ENCODE results near the gene MCOLN2. TPM values are rescaled to one million over a fixed set of nuclear protein-coding genes. Genes with fewer than 3 reads are reported as not detected.

MCOLN2 gene
- total and polyA plus RNA-seq, 2 of the 13 experiments (the other 11 are each of a cell fraction or from before 2014, with no cell fraction given), result not detected

- ATAC-seq (no peak), DNase-seq (ENCODE audit: low spot score) (no peak), FAIRE-seq (no peak)
- ChIA-PET POLR2A (no interaction called here), CTCF (ENCODE audit: low intra/inter-chr PET ratio, low total read pairs) (no interaction called here)
- Histone ChIP-seq H3K4me1 (ENCODE audit: insufficient read depth, low read length) (no peaks in the 10 kb centered on the region), H3K27ac (ENCODE audit: extremely low read length, insufficient read depth, low read length) (no peak overlapping the region), H3K27me3 (ENCODE audit: control insufficient read depth in 1 of 2, insufficient read depth in 2 of 2, low read length in 2 of 2) (peaks cover 0 to 17% of the 10 kb centered on the region in 2 experiments; a peak in 4 of 5 replicates), H2AFZ (ENCODE audit: low read length) (no peak overlapping the region), H3K79me2 (ENCODE audit: insufficient read depth, low read length) (no peaks in the 10 kb centered on the region), H3K9ac (ENCODE audit: insufficient read depth, low read depth, low read length) (no peak overlapping the region), H3K4me3 (replicated peaks in 1 of 3; ENCODE audit: insufficient read depth in 1 of 3, low read depth in 2 of 3, low read length in 3 of 3) (no peak overlapping the region), H3K9me3 (ENCODE audit: low read length) (no peaks in the 10 kb centered on the region), H3K4me2 (ENCODE audit: low read depth, low read length) (no peak overlapping the region), H3K36me3 (replicated peaks in 1 of 2; ENCODE audit: control insufficient read depth in 1 of 2, insufficient read depth in 2 of 2, low read length in 2 of 2) (no peaks in the 10 kb centered on the region), H4K20me1 (ENCODE audit: insufficient read depth, low read length) (no peaks in the 10 kb centered on the region)
- TF ChIP-seq TAF1 (CRISPR knock-in tag; IDR thresholded peaks at IDR 0.05) (no peak), ZNF564 (CRISPR knock-in tag; IDR thresholded peaks at IDR 0.05) (no peak)
- intact Hi-C loops (cut with micrococcal nuclease; ENCODE audit: unreplicated experiment) (no loop called here), in situ Hi-C loops (cut with HindIII; ENCODE audit: extremely low pct_ligation_motif_present, low pct_unique_long_range_greater_than_20kb) (no loop called here)
- BruUV-seq (replicated peaks), result no TSS peak
These were observed 4.8 kb upstream of the MCOLN2 start for GRCh38 chr1:85001742-85002141.

- H3K9ac ChIP-seq (ENCODE audit: insufficient read depth, low read depth, low read length), result no peak overlapping the region
- in situ Hi-C loops (cut with HindIII; ENCODE audit: extremely low pct_ligation_motif_present, low pct_unique_long_range_greater_than_20kb), result no loop called here
- no peaks in the 10 kb centered on the region for H3K79me2 ChIP-seq (ENCODE audit: insufficient read depth, low read length)
- CTCF ChIA-PET (ENCODE audit: low intra/inter-chr PET ratio, low total read pairs), result no interaction called here
- no peak overlapping the region for H3K27ac ChIP-seq (ENCODE audit: extremely low read length, insufficient read depth, low read length)
- no peak overlapping the region for H3K4me3 ChIP-seq (replicated peaks in 1 of 3; ENCODE audit: insufficient read depth in 1 of 3, low read depth in 2 of 3, low read length in 3 of 3)
- WGBS (ENCODE audit: low lambda C conversion rate), result 16% methylated on average over 8 of the region's 14 CpGs
- ATAC-seq, result no peak
- H3K36me3 ChIP-seq (replicated peaks in 1 of 2; ENCODE audit: control insufficient read depth in 1 of 2, insufficient read depth in 2 of 2, low read length in 2 of 2), result no peaks in the 10 kb centered on the region
- no peak for FAIRE-seq
- H3K9me3 ChIP-seq (ENCODE audit: low read length), result no peaks in the 10 kb centered on the region
- H3K4me2 ChIP-seq (ENCODE audit: low read depth, low read length), result peak overlapping the region; percentile 10; the same call in 1 of the 2 replicates
- DNase-seq (ENCODE audit: low spot score), result no peak
- intact Hi-C loops (cut with micrococcal nuclease; ENCODE audit: unreplicated experiment), result no loop called here
- POLR2A ChIA-PET, result no interaction called here
- TF ChIP-seq ZNF589 (CRISPR knock-in tag; conservative IDR thresholded peaks at IDR 0.05) (no peak), BHLHE40 (IDR thresholded peaks at IDR 0.05; ENCODE audit: low read length) (no peak), NR2C2 (CRISPR knock-in tag; IDR thresholded peaks at IDR 0.05; ENCODE audit: borderline replicate concordance) (no peak), PBX2 (CRISPR knock-in tag; IDR thresholded peaks at IDR 0.05) (no peak), ARNTL (CRISPR knock-in tag; IDR thresholded peaks at IDR 0.05) (no peak), ATAD3A (CRISPR knock-in tag; IDR thresholded peaks at IDR 0.05) (no peak), TFDP2 (CRISPR knock-in tag; IDR thresholded peaks at IDR 0.05) (no peak), TBL1XR1 (IDR thresholded peaks at IDR 0.05; ENCODE audit: borderline replicate concordance, low read length, partially characterized antibody) (no peak), MED13 (CRISPR knock-in tag; IDR thresholded peaks at IDR 0.05) (no peak), ZNF180 (CRISPR knock-in tag; IDR thresholded peaks at IDR 0.05; ENCODE audit: borderline replicate concordance, low read depth) (no peak), ZNF670 (CRISPR knock-in tag; IDR thresholded peaks at IDR 0.05; ENCODE audit: borderline replicate concordance) (no peak), HOXA7 (CRISPR knock-in tag; IDR thresholded peaks at IDR 0.05) (no peak), E2F5 (CRISPR knock-in tag; conservative IDR thresholded peaks at IDR 0.05) (no peak), ELF1 (CRISPR knock-in tag; IDR thresholded peaks at IDR 0.05) (no peak), TCF12 (IDR thresholded peaks at IDR 0.05) (no peak), TCF12 (CRISPR knock-in tag; IDR thresholded peaks at IDR 0.05) (no peak)
- H2AFZ ChIP-seq (ENCODE audit: low read length), result no peak overlapping the region
- H3K27me3 ChIP-seq (ENCODE audit: control insufficient read depth in 1 of 2, insufficient read depth in 2 of 2, low read length in 2 of 2), result peaks cover 0 to 22% of the 10 kb centered on the region in 2 experiments
- H3K4me1 ChIP-seq (ENCODE audit: insufficient read depth, low read length), result no peaks in the 10 kb centered on the region
- no peaks in the 10 kb centered on the region for H4K20me1 ChIP-seq (ENCODE audit: insufficient read depth, low read length)
- no TSS peak for BruUV-seq (replicated peaks)
These were observed 1.8 kb upstream of the MCOLN2 start for GRCh38 chr1:84998642-84999280.

Data from HepG2 (cell line).